Activated CD8-positive, alpha-beta T cell treated with anti-CD3 and anti-CD28 coated beads for 36 hours (primary cell): ENCODE measurements around the gene PCP4. TPM values are rescaled to one million over a fixed set of nuclear protein-coding genes. Genes with fewer than 3 reads are reported as not detected.

ENCODE experiments used
- ATAC-seq: fragments of 200-7000 bp; cut with Tn5 transposase; one replicate; pipeline ENCODE4 v1.10.0; 2021; ENCODE audit warnings: mild to moderate bottlenecking, moderate library complexity
- CTCF ChIA-PET: fragments of 350-600 bp; sonication (Branson Sonifier 250); formaldehyde crosslinking; loops from one replicate; lab custom pipeline; 2021; ENCODE audit warnings: antibody characterized with exemption; lab: Charles Lee
- POLR2A ChIA-PET: fragments of 350-600 bp; sonication (Branson Sonifier 250); formaldehyde crosslinking; loops from one replicate; lab custom pipeline; 2021; ENCODE audit warnings: antibody characterized with exemption; lab: Charles Lee
- DNase-seq: peaks from one replicate; pipeline ENCODE4 v3.0.0-alpha.2; 2020
- H3K27ac Mint-ChIP-seq: one replicate; pipeline ENCODE4 v1.8.0; 2021; ENCODE audit warnings: mild to moderate bottlenecking, mixed read lengths
- H3K27me3 Mint-ChIP-seq: one replicate; pipeline ENCODE4 v1.8.0; 2021; ENCODE audit warnings: mixed read lengths
- H3K36me3 Mint-ChIP-seq: one replicate; pipeline ENCODE4 v1.8.0; 2021; ENCODE audit warnings: low read depth, mixed read lengths
- H3K4me1 Mint-ChIP-seq: one replicate; pipeline ENCODE4 v1.8.0; 2021; ENCODE audit warnings: low read depth, mixed read lengths
- H3K4me3 Mint-ChIP-seq: one replicate; pipeline ENCODE4 v1.8.0; 2021; ENCODE audit warnings: mild to moderate bottlenecking, moderate library complexity, mixed read lengths
- H3K9me3 Mint-ChIP-seq: one replicate; pipeline ENCODE4 v1.8.0; 2021; ENCODE audit warnings: mixed read lengths
- CTCF ChIP-seq: fragments of 200-600 bp; IDR thresholded peaks from one replicate; pipeline ENCODE4 v1.8.0; 2022; ENCODE audit warnings: antibody characterized with exemption, mild to moderate bottlenecking
- intact Hi-C: fragments of 100-400 bp; cut with micrococcal nuclease; formaldehyde crosslinking; loops from one replicate; pipeline ENCODE4 v1.10.0; 2022
- total RNA-seq, 2 experiments: library from RNA; stranded (reverse); gene quantifications; one replicate each; pipeline ENCODE4 v1.2.3, GENCODE V29; 2021

The PCP4 gene
- total RNA-seq, 2 experiments from 2014 or later, result not detected

GRCh38 chr21:39969691-39970364, 102.6 kb downstream of the PCP4 start:
- no peak for DNase-seq
- intact Hi-C loops, result no loop called here
- Mint-ChIP-seq H3K4me3 (no peak overlapping the region), H3K9me3 (peaks cover 6% of the 10 kb centered on the region), H3K27ac (no peak overlapping the region), H3K27me3 (no peaks in the 10 kb centered on the region), H3K36me3 (peaks cover 2% of the 10 kb centered on the region), H3K4me1 (no peaks in the 10 kb centered on the region)
- ChIA-PET POLR2A (no interaction called here), CTCF (no interaction called here)
- ATAC-seq, result no peak
- TF ChIP-seq CTCF, result no peak

- ATAC-seq, result no peak
- no peak overlapping the region for H3K27ac Mint-ChIP-seq
- POLR2A ChIA-PET, result no interaction called here
Measured at GRCh38 chr21:39971956-39972355, 104.7 kb downstream of the PCP4 start.

DNA sequence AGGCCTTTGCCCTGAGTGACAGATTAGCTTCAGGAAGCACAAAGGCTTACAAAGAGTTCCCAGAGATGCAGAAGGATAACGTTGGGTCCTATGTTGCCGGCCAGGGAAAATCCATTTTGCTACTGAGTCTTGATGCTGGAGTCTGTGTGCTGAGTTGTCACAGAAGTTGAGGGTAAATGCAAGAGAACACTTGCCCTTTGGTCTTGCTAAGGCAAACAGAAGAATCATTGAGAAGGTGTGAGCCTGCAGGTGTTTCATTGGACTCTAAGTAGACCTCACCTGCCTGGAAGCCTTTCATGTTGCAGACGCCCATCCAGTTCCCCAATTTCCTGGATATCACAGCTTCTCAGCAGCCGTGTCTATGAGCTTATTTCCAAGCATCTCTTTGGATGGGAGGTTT, 105.2 kb downstream of the PCP4 start:
- DNase-seq (no peak), ATAC-seq (no peak)
- Mint-ChIP-seq H3K9me3 (peaks cover 3% of the 10 kb centered on the region), H3K27ac (no peak overlapping the region), H3K27me3 (no peaks in the 10 kb centered on the region), H3K36me3 (no peaks in the 10 kb centered on the region), H3K4me3 (no peak overlapping the region), H3K4me1 (no peaks in the 10 kb centered on the region)
- intact Hi-C loops, result no loop called here
- ChIA-PET POLR2A (no interaction called here), CTCF (no interaction called here)
- TF ChIP-seq CTCF, result no peak

More at GRCh38 chr21:39971956-39972355, 104.7 kb downstream of the PCP4 start:
- no peak for DNase-seq
- H3K4me1 Mint-ChIP-seq, result no peaks in the 10 kb centered on the region
- no peaks in the 10 kb centered on the region for H3K27me3 Mint-ChIP-seq
- CTCF ChIA-PET, result no interaction called here
- H3K36me3 Mint-ChIP-seq, result no peaks in the 10 kb centered on the region
- H3K4me3 Mint-ChIP-seq, result no peak overlapping the region
- no peak for TF ChIP-seq CTCF
- peaks cover 3% of the 10 kb centered on the region for H3K9me3 Mint-ChIP-seq
- intact Hi-C loops, result no loop called here

GRCh38 chr21:39972976-39973770, 105.9 kb downstream of the PCP4 start:
- DNase-seq, result no peak
- H3K4me1 Mint-ChIP-seq, result no peaks in the 10 kb centered on the region
- no peak for TF ChIP-seq CTCF
- H3K27me3 Mint-ChIP-seq, result no peaks in the 10 kb centered on the region
- no peaks in the 10 kb centered on the region for H3K9me3 Mint-ChIP-seq
- ChIA-PET POLR2A (no interaction called here), CTCF (no interaction called here)
- intact Hi-C loops, result no loop called here
- no peak for ATAC-seq
- H3K27ac Mint-ChIP-seq, result no peak overlapping the region
- no peaks in the 10 kb centered on the region for H3K36me3 Mint-ChIP-seq
- no peak overlapping the region for H3K4me3 Mint-ChIP-seq

- no peak for DNase-seq
- no peaks in the 10 kb centered on the region for H3K27me3 Mint-ChIP-seq
- no peak for TF ChIP-seq CTCF
- H3K27ac Mint-ChIP-seq, result no peak overlapping the region
- ChIA-PET CTCF (no interaction called here), POLR2A (no interaction called here)
- intact Hi-C loops, result no loop called here
- no peaks in the 10 kb centered on the region for H3K36me3 Mint-ChIP-seq
- no peaks in the 10 kb centered on the region for H3K9me3 Mint-ChIP-seq
- H3K4me3 Mint-ChIP-seq, result no peak overlapping the region
- ATAC-seq, result no peak
- no peaks in the 10 kb centered on the region for H3K4me1 Mint-ChIP-seq
Measured at GRCh38 chr21:39976800-39977199, 109.6 kb downstream of the PCP4 start.
